Activated T-cell treated with anti-CD3 and anti-CD28 coated beads, Interleukin-2, amount 50 U/mL, for 4 hours (primary cell): ENCODE measurements around the gene IL1B. TPM values are rescaled to one million over a fixed set of nuclear protein-coding genes. Genes with fewer than 3 reads are reported as not detected.

ENCODE experiments used
- ATAC-seq, 2 donors: fragments of 200-7000 bp; cut with Tn5 transposase; one replicate each; pipeline ENCODE4 v1.10.0; 2021
- DNase-seq: peaks from one replicate; pipeline ENCODE4 v3.0.0-alpha.2; 2020
- H3K27me3 Mint-ChIP-seq: one replicate; pipeline ENCODE4 v1.8.0; 2021; ENCODE audit warnings: low read depth, mixed read lengths
- H3K36me3 Mint-ChIP-seq: one replicate; pipeline ENCODE4 v1.8.0; 2022; ENCODE audit warnings: mixed read lengths; ENCODE audit not compliant: insufficient read depth
- H3K4me1 Mint-ChIP-seq: one replicate; pipeline ENCODE4 v1.8.0; 2021; ENCODE audit warnings: low read depth, mixed read lengths
- H3K4me3 Mint-ChIP-seq: one replicate; pipeline ENCODE4 v1.8.0; 2021; ENCODE audit warnings: mild to moderate bottlenecking, moderate library complexity, mixed read lengths
- H3K9me3 Mint-ChIP-seq: one replicate; pipeline ENCODE4 v1.8.0; 2021; ENCODE audit warnings: mixed read lengths
- total RNA-seq, 3 donors: library from RNA; stranded (reverse); gene quantifications; one replicate each; pipeline ENCODE4 v1.2.1, GENCODE V29; 2021

The IL1B gene
- total RNA-seq, 3 donors from 2014 or later, result 0.42 to 1.6 (median 1.3) TPM

DNA sequence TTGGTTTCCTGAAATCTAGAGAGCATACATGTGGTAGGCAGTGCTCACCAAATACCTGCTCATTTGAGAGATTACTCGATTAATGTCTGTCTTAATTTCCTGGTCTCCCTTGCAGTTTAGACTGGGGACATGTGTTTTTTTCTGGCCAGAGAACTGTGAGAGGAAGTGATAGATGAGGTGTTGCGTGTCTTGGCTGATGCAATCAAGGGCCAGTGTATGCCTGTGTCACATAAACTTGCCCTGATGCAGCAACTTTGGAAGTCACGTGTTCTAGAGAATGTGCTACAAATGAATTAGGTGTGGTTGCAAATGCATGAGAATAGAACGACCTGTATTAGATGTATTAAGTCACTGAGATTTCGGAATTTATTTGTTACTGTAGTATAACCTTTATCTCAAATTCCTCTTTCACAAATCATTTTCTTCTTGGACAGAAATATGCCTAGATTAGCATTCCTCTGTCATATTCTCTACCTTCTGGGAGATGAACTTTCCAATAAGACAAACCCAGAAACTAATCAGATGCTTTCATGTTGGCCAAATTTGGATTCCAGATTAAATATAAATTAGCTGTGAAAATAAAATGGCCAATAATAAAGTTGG lies 42.3 kb downstream of the IL1B start:
- DNase-seq, result no peak
- H3K36me3 Mint-ChIP-seq, result no peaks in the 10 kb centered on the region

DNA sequence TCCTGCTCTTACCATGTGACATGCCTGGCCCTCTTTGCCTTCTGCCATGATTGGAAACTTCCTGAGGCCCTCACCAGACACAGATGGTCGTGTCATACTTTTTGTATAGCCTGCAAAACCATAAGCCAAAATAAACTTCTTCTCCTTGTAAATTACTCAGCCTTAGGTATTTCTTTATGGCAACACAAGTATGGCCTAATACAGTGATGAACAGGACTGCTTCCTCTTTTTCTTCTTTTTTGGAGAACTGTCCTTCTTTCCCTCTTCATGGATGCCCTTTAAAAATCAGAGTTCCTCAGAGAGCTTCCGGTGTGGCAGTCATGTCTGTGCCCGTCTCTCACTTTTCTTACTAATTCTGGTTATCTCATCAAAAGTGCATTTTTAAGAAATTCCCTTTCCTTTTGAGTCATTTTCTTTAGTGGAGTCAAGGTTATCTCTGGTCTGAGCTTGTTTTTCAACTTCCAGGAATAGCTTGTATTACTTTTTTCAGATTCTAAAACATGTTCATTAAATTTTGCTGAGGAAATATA lies 43.1 kb downstream of the IL1B start:
- H3K4me3 Mint-ChIP-seq, result no peak overlapping the region
- no peaks in the 10 kb centered on the region for H3K36me3 Mint-ChIP-seq
- peaks cover 4% of the 10 kb centered on the region for H3K9me3 Mint-ChIP-seq
- H3K27me3 Mint-ChIP-seq, result no peaks in the 10 kb centered on the region
- H3K4me1 Mint-ChIP-seq, result peaks cover 9% of the 10 kb centered on the region
- DNase-seq (no peak), ATAC-seq (peak; percentile 34 to 58)

More for the DNA sequence above, 42.3 kb downstream of the IL1B start:
- Mint-ChIP-seq H3K4me1 (peaks cover 11% of the 10 kb centered on the region), H3K4me3 (no peak overlapping the region), H3K27me3 (no peaks in the 10 kb centered on the region), H3K9me3 (peaks cover 4% of the 10 kb centered on the region)
- ATAC-seq, result peak in 1 of 2 donors; percentile 63

DNA sequence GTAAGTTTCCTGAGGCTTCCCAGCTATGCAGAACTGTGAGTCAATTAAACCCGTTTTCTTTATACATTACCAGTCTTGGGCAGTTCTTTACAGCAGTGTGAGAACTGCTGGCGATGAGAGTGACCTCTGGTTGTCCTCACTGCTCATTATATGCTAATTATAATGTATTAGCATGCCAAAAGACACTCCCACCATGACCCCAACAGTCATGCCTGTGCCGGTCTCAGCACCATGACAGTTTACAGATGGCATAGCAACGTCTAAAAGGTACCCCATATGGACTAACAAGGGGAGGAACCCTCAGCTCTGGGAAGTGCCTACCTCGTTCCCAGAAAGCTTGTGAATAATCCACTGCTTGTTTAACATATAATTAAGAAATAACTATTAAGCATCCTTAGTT lies 44.2 kb downstream of the IL1B start:
- ATAC-seq, result no peak
- no peak overlapping the region for H3K4me3 Mint-ChIP-seq
- peaks cover 9% of the 10 kb centered on the region for H3K4me1 Mint-ChIP-seq

DNA sequence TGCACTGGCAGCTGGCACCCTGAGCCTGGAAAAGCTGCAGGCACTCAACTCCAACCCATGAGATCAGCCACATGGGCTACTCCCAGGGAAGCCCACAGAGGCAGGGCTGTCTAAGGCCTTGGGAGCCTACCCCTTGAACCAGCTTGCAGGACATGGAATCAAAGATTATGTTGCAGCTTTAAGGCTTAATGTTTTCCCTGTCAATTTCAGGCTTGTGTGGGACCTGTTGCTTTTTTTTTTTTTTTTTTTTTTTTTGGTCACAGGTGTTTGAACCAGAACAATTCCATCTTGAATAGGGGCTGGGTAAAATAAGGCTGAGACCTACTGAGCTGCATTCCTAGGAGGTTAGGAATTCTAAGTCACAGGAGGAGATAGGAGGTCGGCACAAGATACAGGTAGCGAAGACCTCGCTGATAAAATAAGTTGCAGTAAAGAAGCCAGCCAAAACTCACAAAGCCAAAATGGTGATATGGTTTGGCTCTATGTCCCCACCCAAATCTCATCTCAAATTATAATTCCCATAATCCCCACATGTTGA lies 44.8 kb downstream of the IL1B start:
- no peak for ATAC-seq
- peaks cover 2% of the 10 kb centered on the region for H3K27me3 Mint-ChIP-seq
- H3K9me3 Mint-ChIP-seq, result peaks cover 4% of the 10 kb centered on the region

More for the DNA sequence above, 44.2 kb downstream of the IL1B start:
- H3K9me3 Mint-ChIP-seq, result peaks cover 4% of the 10 kb centered on the region
- no peaks in the 10 kb centered on the region for H3K27me3 Mint-ChIP-seq
- no peaks in the 10 kb centered on the region for H3K36me3 Mint-ChIP-seq
- no peak for DNase-seq

DNA sequence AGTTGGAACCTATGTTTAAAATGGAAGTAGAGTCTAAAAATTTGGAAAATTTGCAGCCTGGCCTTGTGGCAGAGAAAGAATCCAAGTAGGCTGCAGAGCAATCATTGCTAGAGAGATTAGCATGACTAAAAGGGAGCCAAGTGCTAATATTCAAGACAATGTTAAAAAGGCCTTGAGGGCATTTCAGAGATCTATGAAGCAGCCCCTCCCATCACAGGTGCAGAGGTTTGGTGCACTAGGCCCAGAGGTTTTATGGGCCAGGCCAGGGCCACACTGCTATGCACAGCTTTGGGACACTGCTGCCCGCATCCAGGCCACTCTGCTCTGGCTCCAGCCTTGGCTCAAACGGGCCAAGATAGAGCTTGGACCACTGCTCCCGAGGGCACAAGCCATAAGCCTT lies 45.6 kb downstream of the IL1B start:
- ATAC-seq (no peak), DNase-seq (no peak)
- peaks cover 6% of the 10 kb centered on the region for H3K27me3 Mint-ChIP-seq
- H3K4me3 Mint-ChIP-seq, result no peak overlapping the region
- no peaks in the 10 kb centered on the region for H3K36me3 Mint-ChIP-seq
- peaks cover 9% of the 10 kb centered on the region for H3K4me1 Mint-ChIP-seq
- peaks cover 4% of the 10 kb centered on the region for H3K9me3 Mint-ChIP-seq

More for the DNA sequence above, 44.8 kb downstream of the IL1B start:
- Mint-ChIP-seq H3K4me1 (peaks cover 9% of the 10 kb centered on the region), H3K4me3 (no peak overlapping the region), H3K36me3 (no peaks in the 10 kb centered on the region)
- no peak for DNase-seq

DNA sequence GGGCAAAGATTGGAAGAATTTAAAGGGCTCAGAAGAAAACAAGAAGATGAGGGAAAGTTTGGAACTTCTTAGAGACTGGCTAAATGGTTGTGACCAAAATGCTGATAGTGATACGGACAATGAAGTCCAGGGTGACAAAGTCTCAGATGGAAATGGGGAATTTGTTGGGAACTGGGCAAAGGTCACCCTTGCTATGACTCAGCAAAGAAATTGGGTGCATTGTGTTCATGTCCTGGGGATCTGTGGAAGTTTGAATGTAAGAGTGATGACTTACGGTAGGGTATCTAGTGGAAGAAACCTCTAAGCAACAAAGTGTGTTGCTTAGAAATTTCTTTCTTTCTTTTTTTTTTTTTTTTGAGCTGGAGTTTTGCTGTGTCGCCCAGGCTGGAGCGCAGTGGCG lies 46.3 kb downstream of the IL1B start:
- DNase-seq (no peak), ATAC-seq (no peak)
- H3K36me3 Mint-ChIP-seq, result no peaks in the 10 kb centered on the region
- H3K4me1 Mint-ChIP-seq, result peaks cover 9% of the 10 kb centered on the region
- H3K9me3 Mint-ChIP-seq, result peaks cover 4% of the 10 kb centered on the region
- H3K27me3 Mint-ChIP-seq, result peaks cover 6% of the 10 kb centered on the region
- H3K4me3 Mint-ChIP-seq, result no peak overlapping the region

DNA sequence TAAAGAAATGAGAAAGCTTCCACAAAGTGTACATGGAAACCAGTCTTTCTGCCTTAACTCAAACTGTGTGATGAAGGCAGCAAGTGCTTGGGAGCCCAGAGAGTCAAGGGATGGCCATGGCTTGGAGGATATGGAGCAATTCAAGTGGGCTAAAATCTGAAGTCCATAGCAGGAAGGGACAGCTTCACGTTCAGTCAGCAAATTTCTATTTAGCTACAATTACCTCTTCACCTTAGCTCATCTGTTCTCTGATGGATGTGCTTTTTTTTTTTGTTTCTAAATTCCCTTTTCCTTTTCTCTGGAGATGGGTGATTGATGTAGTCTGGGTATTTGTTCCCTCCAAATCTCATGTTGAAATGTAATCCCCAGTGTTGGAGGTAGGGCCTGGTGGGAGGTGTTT lies 47.4 kb downstream of the IL1B start:
- Mint-ChIP-seq H3K9me3 (peaks cover 4% of the 10 kb centered on the region), H3K27me3 (peaks cover 8% of the 10 kb centered on the region), H3K4me1 (peaks cover 11% of the 10 kb centered on the region), H3K36me3 (no peaks in the 10 kb centered on the region), H3K4me3 (no peak overlapping the region)
- ATAC-seq, result no peak
- DNase-seq, result no peak

DNA sequence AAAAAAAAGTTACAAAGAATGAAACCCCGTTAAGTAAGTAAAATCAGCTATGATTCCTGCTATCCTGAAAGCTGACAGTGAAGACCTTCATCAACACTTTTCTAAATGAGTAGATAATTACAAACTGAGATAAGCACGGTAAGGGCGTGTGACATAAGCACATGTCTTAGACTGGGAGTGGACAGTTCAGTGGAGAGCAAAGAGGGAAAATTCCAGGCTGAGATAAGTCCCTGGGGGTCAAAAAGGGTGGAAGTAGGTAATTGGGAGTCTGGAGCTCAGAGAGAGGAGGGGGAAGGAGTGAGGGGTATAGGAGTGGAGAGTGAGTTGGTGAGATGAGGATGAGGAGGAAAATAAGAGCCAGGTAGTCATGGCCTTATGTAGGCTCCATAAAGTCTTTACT lies 47.9 kb downstream of the IL1B start:
- ATAC-seq (no peak), DNase-seq (no peak)
- H3K36me3 Mint-ChIP-seq, result no peaks in the 10 kb centered on the region
- peaks cover 7% of the 10 kb centered on the region for H3K4me1 Mint-ChIP-seq
- H3K27me3 Mint-ChIP-seq, result peaks cover 10% of the 10 kb centered on the region
- H3K9me3 Mint-ChIP-seq, result peaks cover 4% of the 10 kb centered on the region
- no peak overlapping the region for H3K4me3 Mint-ChIP-seq

DNA sequence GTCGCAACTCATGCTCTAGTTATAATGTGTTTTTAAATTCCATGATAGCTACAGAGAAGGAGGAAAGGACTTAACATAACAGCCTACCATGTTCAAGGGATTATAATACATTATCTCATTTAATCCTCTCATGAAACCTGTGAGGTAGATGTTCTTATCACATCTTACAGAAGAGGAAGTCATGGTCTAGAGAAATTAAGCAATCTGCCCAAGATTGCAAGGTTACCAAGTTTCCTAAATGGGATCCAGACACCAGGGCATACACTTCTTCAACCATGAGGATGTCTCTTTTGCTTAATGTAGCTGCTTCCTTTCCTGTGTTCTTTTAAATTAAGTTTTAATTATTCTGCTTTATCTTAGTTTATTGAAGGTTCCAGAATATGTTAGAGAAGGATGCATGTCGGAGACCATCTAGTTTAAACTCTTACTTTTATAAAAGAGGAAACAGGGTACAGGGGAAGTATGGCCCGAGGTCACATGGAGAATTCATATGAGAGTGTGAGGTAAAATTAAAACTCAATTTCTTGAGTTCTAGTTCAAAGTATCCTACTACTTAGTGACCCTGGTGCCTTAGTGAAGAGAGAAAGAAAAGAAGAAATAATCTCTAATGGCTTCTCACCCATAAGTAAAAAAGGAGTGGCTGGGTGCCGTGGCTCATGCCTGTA lies 48.7 kb downstream of the IL1B start:
- peaks cover 2% of the 10 kb centered on the region for H3K4me1 Mint-ChIP-seq
- DNase-seq (no peak), ATAC-seq (no peak)
- no peak overlapping the region for H3K4me3 Mint-ChIP-seq
- H3K36me3 Mint-ChIP-seq, result no peaks in the 10 kb centered on the region
- peaks cover 10% of the 10 kb centered on the region for H3K27me3 Mint-ChIP-seq
- H3K9me3 Mint-ChIP-seq, result no peaks in the 10 kb centered on the region

DNA sequence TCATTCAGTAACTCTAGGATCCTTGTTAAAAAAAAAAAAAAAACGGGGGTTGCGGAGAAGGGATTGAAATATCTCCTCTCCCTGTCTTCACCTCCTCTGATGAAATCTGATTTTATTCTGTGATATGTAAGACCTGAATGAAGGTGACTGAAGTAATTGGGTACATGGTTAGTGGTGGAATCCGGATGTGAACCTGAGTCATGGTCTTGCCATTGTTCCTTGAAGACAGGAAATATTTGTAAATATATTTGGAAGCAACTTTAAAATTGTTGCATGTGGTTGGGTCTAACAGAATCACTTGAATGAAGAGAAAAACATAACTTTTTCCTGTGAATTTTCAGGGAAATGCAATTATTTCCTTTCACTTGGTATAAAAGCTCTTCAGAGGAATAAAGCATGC lies 49.3 kb downstream of the IL1B start:
- no peaks in the 10 kb centered on the region for H3K36me3 Mint-ChIP-seq
- no peak for DNase-seq
- peaks cover 11% of the 10 kb centered on the region for H3K27me3 Mint-ChIP-seq
- H3K9me3 Mint-ChIP-seq, result no peaks in the 10 kb centered on the region
- H3K4me3 Mint-ChIP-seq, result no peak overlapping the region
- peaks cover 2% of the 10 kb centered on the region for H3K4me1 Mint-ChIP-seq
- ATAC-seq, result no peak

DNA sequence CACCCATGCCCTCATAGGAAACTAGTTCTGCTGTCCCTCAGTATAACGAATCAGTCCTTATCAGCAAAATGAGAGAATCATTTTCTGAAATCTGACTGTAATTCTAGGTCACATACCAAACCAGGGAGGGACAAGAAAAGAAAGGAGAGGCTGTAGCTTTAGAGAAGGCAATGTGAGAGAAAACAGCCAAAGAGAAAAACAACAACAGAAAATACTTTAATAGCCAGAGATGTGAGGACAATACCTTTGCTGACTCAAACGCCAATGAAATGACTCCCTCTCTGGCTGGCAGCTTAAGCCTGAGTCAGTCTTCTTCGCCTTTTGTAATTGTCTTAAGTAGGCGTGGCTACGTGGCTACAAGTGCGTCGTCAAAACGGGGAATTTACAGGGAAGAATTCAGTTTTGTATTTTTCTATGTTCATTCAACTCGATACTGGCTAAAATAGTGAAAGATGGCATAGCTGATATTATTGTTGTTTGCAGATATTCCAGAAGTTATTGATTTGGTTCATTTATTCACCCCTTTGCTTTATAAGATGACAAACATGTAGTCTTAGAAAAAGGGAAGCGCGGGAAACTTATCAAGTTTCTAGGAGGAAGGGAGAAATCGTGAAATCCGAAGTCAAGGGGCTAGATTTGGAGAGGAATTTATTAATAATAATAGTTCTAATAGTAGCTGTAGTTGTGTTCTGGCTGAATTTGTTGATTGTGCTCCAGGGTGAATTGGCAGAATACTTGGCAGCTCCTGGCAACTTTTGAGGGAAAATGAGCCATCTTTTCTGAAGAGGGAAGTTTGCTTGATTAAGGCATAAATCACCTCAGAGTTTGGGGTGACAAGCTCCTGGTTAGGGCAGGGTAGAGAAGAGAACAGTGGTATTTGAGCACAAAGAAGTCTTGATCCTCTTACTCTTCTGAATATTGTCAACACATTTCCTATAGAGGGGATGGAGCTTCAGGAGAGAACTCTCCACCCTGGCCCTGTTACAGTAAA lies 52.1 kb downstream of the IL1B start, which contains the start of gene IL1A:
IL1A (minus strand) TSS at position 295 of the 991 bp plus-strand sequence. CDS start 723 bp downstream, outside the sequence.
- Mint-ChIP-seq H3K9me3 (no peaks in the 10 kb centered on the region), H3K27me3 (peaks cover 13% of the 10 kb centered on the region), H3K4me3 (no peak within 1 kb of the TSS), H3K4me1 (peaks cover 2% of the 10 kb centered on the region), H3K36me3 (no peaks in the 10 kb centered on the region)
- ATAC-seq, result peak; percentile 60 to 61
- no peak for DNase-seq

DNA sequence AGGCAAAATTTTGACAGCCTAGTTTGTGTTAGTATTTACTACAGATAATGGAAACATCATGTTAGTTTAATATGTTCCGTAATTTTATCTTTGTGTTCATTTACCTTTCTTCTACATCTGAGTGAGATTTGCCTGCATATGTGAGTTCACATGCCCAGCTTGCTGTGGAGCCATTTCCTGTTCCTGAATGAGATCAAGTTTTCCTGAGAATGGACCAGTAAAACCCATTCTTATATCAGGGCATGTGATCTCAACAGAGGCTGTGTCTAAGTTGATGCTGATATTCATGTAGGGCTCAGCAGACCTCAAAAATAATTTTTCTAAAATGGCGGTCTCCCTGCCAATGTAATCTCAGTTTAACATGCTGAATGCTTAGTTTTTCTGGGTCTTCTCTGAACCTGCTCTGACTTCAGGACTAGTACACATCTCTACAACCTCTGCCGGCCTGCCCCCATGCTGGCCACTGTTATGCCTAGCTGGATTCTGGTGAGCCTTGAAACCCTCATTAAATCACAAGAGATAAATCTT lies 53.3 kb downstream of the IL1B start:
- H3K4me3 Mint-ChIP-seq, result no peak overlapping the region
- DNase-seq, result no peak
- no peak for ATAC-seq
- H3K27me3 Mint-ChIP-seq, result peaks cover 17% of the 10 kb centered on the region
- H3K4me1 Mint-ChIP-seq, result peaks cover 2% of the 10 kb centered on the region
- H3K9me3 Mint-ChIP-seq, result no peaks in the 10 kb centered on the region
- no peaks in the 10 kb centered on the region for H3K36me3 Mint-ChIP-seq

DNA sequence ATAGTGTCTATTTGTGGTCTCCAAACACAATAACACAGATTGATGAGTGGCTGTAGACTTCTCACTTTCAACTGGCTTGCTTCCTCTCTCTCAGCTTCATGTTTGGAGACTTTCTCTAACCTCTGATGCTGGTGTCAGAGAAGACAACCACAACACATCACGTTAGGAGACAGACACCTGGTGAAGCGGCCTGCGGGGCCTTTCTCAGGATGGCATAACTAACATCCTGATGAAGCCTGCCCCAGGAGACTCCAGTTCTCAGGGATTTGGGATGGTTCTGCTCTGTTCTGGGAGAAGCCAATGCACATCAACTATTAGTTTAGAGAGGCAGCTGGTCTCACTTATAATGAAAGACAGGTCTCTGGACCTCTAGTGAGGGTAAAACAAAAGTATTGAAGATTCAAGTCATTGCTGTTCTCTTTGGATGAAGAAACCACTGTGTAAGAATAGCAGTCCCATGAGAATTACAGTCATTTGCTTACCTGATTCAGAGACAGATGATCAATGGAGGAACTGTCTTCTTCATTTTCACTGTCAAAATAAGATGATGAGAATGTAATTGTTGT lies 54.3 kb downstream of the IL1B start:
- Mint-ChIP-seq H3K36me3 (no peaks in the 10 kb centered on the region), H3K9me3 (no peaks in the 10 kb centered on the region), H3K4me3 (no peak overlapping the region), H3K4me1 (peaks cover 6% of the 10 kb centered on the region), H3K27me3 (peaks cover 20% of the 10 kb centered on the region)
- ATAC-seq (no peak), DNase-seq (no peak)
